Mammary epithelial cell (primary cell): ENCODE measurements around the gene NXPH4.

Source experiments
- CTCF ChIP-seq, 2 donors: IDR thresholded peaks in 1 of 2; conservative IDR thresholded peaks in 1 of 2; 2 replicates each; pipeline ENCODE4 v1.5.1; 2011 to 2012; ENCODE audit warnings: inconsistent platforms in 2 of 2, low read length in 2 of 2, mild to moderate bottlenecking in 2 of 2, control low read depth in 1 of 2, low read depth in 1 of 2; ENCODE audit not compliant: insufficient read depth in 1 of 2; ENCODE audit errors: extremely low read depth in 1 of 2
- EZH2 ChIP-seq: IDR thresholded peaks from 2 replicates; pipeline ENCODE4 v1.6.1; 2012; ENCODE audit warnings: low read length, inconsistent platforms, borderline replicate concordance

- TF ChIP-seq CTCF (conservative IDR thresholded peaks at IDR 0.05 in 1 of 2, IDR thresholded peaks at IDR 0.05 in 1 of 2; ENCODE audit: extremely low read depth in 1 of 2, insufficient read depth in 1 of 2, low read depth in 1 of 2, low read length in 2 of 2) (peak; percentile 99 to 100), EZH2 (no peak)
Measured at GRCh38 chr12:57238854-57239554, 22.4 kb downstream of the NXPH4 start.
